Measurements from ENCODE around the gene SPATC1L.

- TF ChIP-seq CTCF (IDR thresholded peaks at IDR 0.05) (no peak), EZH2 (IDR thresholded peaks at IDR 0.05; ENCODE audit: borderline replicate concordance, insufficient read depth, low read depth, low read length, poor library complexity, severe bottlenecking) (no peak)
Observed at GRCh38 chr21:46188226-46189212, 4.3 kb upstream of the SPATC1L start.

Measured in B cell (primary cell).